Measurements from ENCODE around the gene SLC27A1. TPM values are rescaled to one million over a fixed set of nuclear protein-coding genes. Genes with fewer than 3 reads are reported as not detected.

The SLC27A1 gene
- total and polyA plus RNA-seq, 10 of the 15 experiments (the other 5 are each of a cell fraction or from before 2014, with no cell fraction given) = 0.11 to 2.3 (median 1.2) TPM

GRCh38 chr19:17519967-17520366 is 49.6 kb downstream of the SLC27A1 start:
- SMC1A ChIA-PET (ENCODE audit: uncharacterized antibody, unreplicated experiment) = interaction anchor here (0.6 kb wide), 1 partner anchor 14 kb away, joined by 3 read pairs; no protein-coding TSS in a partner anchor
- H3K4me2 ChIP-seq (ENCODE audit: control insufficient read depth, insufficient read depth) = no peak overlapping the region
- ATAC-seq (no peak), DNase-seq (ENCODE audit: low read depth, low spot score) (no peak), FAIRE-seq (no peak)
- peaks cover 8% of the 10 kb centered on the region for H3K9me3 ChIP-seq (replicated peaks; ENCODE audit: control insufficient read depth, insufficient read depth, low read length)
- in situ Hi-C loops (cut with MboI) (no loop called here), intact Hi-C loops (cut with micrococcal nuclease; ENCODE audit: unreplicated experiment) (no loop called here)
- POLR2A ChIA-PET = interaction anchor here (0.6 kb wide), 1 partner anchor 81 kb away, joined by 3 read pairs; no protein-coding TSS in a partner anchor
- no peak overlapping the region for H3K4me3 ChIP-seq
- no peaks in the 10 kb centered on the region for H4K20me1 ChIP-seq (ENCODE audit: control insufficient read depth, insufficient read depth)
- no peak overlapping the region for H2AFZ ChIP-seq (ENCODE audit: control insufficient read depth, low read depth, low read length)
- 82% methylated on average over 9 of the region's 9 CpGs for WGBS (ENCODE audit: insufficient coverage, insufficient replicate concordance, low lambda C conversion rate, missing lambda C conversion rate)
- peaks cover 19% of the 10 kb centered on the region for H3K4me1 ChIP-seq (ENCODE audit: control insufficient read depth, insufficient read depth, low read length)
- H3K27ac ChIP-seq (ENCODE audit: control insufficient read depth, insufficient read depth) = no peak overlapping the region
- no TSS peak for BruUV-seq (replicated peaks)
- no peaks in the 10 kb centered on the region for H3K79me2 ChIP-seq (ENCODE audit: control insufficient read depth, insufficient read depth, low read length)
- H3K9ac ChIP-seq (ENCODE audit: control insufficient read depth, insufficient read depth, low read length) = no peak overlapping the region
- CTCF ChIA-PET = interaction anchor here (0.6 to 1.4 kb wide), 3 partner anchors 24 to 54 kb away, joined by 3 to 6 read pairs (median 4); no protein-coding TSS in a partner anchor
- RAD21 ChIA-PET (ENCODE audit: unreplicated experiment) = no interaction called here
- H3K36me3 ChIP-seq (ENCODE audit: control insufficient read depth in 2 of 2, insufficient read depth in 2 of 2, low read length in 1 of 2) = peaks cover 2 to 9% of the 10 kb centered on the region in 2 experiments; a peak in 3 of 4 replicates
- no peaks in the 10 kb centered on the region for H3K27me3 ChIP-seq (replicated peaks in 1 of 2; ENCODE audit: control insufficient read depth in 2 of 2, insufficient read depth in 2 of 2, low read length in 1 of 2)
- TF ChIP-seq NBN (IDR thresholded peaks at IDR 0.05) (no peak), EGR1 (IDR thresholded peaks at IDR 0.05; ENCODE audit: borderline replicate concordance in 1 of 2, low read depth in 2 of 2, low read length in 2 of 2) (no peak), LARP7 (IDR thresholded peaks at IDR 0.05) (no peak), STAT3 (IDR thresholded peaks at IDR 0.05; ENCODE audit: low read depth, low read length) (no peak), ZZZ3 (IDR thresholded peaks at IDR 0.05; ENCODE audit: control insufficient read depth, insufficient read length, low read depth) (no peak), FOS (IDR thresholded peaks at IDR 0.05; ENCODE audit: borderline replicate concordance, extremely low read depth, insufficient read length) (no peak), HCFC1 (IDR thresholded peaks at IDR 0.05; ENCODE audit: low read length) (no peak), FOXM1 (IDR thresholded peaks at IDR 0.05; ENCODE audit: low read depth, low read length) (no peak), HDGF (IDR thresholded peaks at IDR 0.05) (no peak), PRDM15 (CRISPR knock-in tag; IDR thresholded peaks at IDR 0.05) (no peak), TBL1XR1 (IDR thresholded peaks at IDR 0.05; ENCODE audit: low read depth, low read length) (no peak), JUND (IDR thresholded peaks at IDR 0.05; ENCODE audit: low read depth, low read length) (no peak), ATF2 (IDR thresholded peaks at IDR 0.05; ENCODE audit: low read length) (no peak), BMI1 (IDR thresholded peaks at IDR 0.05; ENCODE audit: borderline replicate concordance) (no peak), USF1 (IDR thresholded peaks at IDR 0.05; ENCODE audit: borderline replicate concordance, extremely low read length, insufficient read depth, low read depth, low read length) (no peak), NR2C2 (IDR thresholded peaks at IDR 0.05; ENCODE audit: borderline replicate concordance, control insufficient read depth, insufficient read length, low read depth) (no peak)
